ENCODE data around the gene KRTAP7-1.

Gene KRTAP7-1, protein sequence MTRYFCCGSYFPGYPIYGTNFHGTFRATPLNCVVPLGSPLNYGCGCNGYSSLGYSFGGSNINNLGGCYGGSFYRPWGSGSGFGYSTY

DNA sequence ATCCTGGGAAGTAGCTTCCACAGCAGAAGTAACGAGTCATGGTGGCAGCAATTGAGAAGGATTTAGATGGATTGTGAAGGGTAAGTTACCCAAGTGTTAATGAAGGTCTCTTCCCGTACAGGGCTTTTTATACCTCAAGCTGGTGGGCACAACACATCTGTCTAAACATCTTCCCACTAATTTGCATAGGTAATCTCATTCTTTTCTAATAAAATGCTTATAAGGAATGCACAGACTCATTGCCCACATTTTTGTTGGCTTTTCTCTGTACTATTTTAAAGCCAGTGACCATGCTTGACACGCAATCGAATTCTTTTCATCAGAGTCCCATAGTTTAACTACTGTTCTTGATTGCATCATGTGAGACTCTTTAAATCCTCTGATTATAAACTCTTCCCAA, at the start of gene KRTAP7-1:
KRTAP7-1 (minus strand) TSS at position 101 of the 400 bp plus-strand sequence; CDS start at position 40, 61 bp downstream.
- no peak for DNase-seq (ENCODE audit: low spot score)

DNA sequence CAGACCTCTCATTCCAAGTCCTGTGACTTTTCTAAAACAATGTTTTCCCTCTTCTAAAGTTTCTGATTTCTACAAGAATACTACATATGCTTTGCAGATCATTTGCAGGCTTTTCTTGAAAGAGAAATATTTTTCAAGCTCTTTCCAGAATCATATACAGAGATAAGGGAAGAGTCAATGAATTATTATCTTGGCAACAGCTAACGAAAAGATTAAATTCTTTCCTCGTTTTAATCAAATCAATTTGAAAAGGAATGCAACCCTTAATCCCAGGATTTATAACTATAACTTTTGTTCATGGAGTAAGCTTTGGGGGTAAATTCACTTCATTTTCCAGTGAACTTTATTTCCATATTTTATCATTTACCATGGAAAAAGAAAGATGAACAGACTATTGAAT, 45.0 kb upstream of the KRTAP7-1 start:
- no peak for DNase-seq (ENCODE audit: low spot score)

DNA sequence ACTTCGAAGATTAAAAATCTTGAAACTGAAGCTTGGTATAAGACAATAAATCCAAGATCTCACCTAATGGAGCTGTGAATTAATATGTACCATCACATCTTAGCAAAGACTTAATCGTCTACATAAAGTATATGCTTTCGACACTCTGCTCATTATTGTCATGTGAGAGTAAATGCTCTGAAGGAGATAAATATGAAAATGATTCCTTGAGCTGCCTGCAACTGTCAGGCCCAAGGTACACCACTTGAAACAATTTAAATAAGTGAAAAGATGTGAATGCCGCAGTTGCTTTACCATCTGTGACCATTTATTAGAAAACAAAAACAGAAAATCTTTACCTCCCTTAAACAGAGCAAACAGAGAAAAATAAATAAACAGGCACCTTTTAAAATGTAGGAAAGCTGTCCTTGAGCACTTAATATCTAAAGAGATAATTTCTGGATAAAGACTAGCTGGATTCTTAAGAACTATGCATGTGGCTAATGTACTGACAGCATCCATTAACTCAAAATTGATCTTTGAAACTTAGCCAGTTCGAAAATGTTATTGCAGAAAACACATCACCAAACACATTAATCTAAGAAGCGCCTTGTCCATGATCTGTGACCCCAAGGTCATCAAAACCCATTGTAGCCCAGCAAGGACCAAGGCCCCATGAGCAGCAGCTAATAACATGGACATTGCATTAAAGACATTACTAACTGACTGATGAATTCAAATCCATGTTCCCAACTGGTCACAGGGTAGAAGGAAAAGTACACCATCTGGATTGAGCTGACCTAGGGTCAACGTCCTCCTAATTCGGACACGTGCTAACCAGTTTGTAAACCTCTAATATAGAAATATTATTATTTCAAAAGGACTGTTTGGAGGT, 18.3 kb upstream of the KRTAP7-1 start:
- DNase-seq (ENCODE audit: low spot score) = no peak

DNA sequence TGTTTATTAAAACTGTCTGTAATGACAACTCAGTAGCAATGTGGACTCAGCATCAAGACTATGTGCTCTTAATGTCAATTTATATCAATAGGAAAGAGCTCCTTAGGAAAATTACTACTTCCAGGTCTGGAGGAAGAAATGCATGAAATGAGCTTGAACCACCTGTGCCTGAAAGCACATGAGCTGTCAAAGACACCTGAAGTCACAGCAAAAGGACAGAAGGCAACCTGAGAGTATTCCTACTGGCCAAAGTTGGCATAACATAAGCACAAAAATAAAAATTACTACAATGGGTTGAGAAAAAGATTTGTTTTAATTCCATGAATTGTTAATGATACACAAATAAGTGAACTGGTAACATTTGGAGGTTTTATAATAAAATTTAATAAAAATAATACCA, 13.4 kb upstream of the KRTAP7-1 start:
- no peak for DNase-seq (ENCODE audit: low spot score)

DNA sequence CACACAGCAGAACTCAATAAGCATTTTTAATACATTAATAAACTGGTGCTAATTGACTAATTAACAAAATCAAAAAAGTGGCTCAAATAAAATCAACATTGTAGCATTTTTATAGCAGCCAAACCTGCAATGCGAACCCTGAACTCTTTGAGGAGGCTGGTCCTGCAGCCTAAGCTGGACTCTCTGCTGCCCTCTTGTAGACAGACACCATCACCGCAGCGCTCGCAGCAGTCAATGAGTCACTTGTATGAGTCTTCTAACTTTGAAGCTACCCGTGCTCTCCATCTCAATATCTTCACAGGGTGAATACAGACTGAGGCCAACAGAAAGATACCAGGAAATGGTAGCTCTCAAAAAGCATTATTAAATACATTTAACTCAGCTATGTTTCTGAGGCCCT, 9.7 kb upstream of the KRTAP7-1 start:
- peak; percentile 29 for DNase-seq (ENCODE audit: low spot score)

DNA sequence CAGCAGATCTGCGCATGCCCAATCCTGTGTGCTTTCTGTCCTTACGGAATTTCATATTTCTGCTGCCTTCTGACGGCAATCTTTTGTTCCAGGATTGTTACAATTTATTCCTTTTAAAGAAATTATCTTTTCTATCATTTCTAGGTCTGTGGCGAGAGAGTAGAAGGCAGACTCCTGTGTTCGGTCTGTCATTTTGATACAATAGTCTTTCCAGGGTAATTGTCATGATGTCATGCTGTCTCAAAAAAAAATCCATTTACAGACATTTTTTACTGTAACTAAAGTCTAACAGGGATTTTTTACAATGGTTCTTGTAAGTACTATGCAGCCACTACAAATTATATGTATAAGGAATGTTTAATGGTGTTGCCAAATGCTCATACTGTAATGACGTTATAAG, 9.0 kb upstream of the KRTAP7-1 start:
- DNase-seq (ENCODE audit: low spot score) = no peak

DNA sequence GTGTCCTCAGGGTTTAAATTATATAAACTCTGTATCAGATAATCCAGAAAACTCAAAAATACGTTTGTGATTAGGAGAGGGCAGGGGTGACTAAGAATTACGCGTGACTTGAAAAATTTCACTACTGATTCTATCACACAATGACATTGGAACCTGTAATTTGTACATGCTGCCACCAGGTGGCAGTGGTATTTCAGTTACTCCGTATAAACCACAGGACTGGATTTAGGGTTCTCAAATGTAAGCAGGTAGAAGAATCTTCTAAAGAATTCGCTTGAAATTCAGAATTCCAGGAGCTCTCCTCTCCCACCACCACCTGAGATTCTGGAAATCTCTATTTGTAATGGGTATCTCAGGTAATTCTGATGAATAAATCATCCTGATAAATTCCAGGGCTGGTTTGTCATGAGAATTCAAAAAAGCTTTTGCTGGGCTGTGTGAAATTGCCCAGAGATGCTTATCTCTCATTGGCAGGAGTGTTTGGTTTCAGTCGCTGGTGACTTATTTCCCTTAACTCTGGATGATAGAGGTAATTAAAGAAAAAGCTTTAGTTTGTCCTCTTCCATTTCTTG, 1.7 kb upstream of the KRTAP7-1 start:
- no peak for DNase-seq (ENCODE audit: low spot score)

DNA sequence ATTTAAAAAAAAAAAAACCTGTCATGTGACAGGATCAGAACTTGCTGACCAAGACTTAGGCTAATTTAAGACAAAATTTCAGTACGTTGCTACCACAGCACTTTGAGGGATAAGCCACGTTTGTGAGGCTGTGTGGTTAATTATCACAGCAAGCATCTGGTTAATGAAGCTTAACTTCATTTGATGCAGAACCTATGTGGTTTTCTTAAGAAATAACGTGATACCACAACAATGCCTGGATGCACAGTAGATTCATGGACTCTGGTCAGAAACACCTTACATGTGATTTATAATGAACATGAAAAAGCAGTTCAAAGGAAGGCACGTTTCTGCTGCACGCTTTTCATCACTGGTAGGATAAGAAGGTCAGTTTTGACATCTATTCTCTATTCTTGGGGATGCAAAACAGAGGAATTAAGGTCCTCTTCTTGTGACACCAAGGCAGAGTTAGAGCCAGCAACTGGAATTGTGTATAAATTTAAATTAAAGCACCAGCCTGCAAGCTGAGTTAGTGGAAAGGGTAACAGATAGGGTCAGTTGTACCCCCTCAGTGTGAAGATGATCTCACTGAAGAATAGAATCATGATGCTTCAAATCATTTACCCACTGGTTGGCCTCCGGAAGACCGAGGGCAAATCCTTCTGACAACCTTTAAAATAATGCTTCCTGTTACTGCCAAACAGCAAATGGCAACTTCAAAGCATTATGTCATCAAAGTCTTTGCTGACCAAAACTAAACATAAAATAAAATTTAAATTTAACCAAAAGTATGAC, 10.5 kb downstream of the KRTAP7-1 start:
- DNase-seq (ENCODE audit: low spot score) = no peak

DNA sequence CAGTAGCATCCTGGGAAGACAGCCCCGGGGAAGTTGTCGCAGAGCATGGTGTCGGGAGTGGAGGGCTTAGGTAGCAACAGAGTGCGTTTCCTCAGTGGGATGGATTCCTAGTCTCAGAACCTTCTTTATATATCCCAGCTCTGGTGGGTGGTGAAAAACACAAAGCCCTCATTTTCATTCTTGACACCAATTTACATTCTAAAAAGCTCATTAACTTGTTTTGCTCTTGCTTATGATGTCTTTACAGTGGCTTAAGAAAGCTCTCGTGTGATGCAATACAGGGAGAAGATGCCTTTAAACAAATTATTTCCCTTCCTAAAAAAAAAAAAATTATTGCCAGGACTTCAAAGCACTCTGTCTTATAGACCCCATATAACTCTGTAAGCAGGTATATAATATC, 16.4 kb downstream of the KRTAP7-1 start, which contains the start of gene KRTAP8-1:
KRTAP8-1 (minus strand) TSS at position 101 of the 400 bp plus-strand sequence; CDS start at position 47, 54 bp downstream.
- DNase-seq (ENCODE audit: low spot score) = no peak

DNA sequence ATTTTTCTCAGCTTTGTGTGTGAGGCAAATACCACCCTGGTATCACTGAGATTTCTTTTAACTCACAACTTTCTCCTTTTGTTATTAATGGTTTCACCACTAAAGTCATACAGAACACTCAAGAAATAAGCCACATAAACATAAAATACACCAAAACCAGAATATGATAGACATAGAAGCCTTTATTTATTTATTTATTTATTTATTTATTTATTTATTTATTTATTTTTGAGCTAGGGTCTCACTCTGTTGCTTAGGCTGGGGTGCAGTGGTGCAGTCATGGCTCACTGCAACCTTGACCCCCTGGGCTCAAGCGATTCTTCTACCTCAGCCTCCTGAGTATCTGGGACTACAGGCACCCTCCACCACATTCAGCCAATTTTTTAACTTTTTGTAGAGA, 29.0 kb downstream of the KRTAP7-1 start:
- no peak for DNase-seq (ENCODE audit: low spot score)

DNA sequence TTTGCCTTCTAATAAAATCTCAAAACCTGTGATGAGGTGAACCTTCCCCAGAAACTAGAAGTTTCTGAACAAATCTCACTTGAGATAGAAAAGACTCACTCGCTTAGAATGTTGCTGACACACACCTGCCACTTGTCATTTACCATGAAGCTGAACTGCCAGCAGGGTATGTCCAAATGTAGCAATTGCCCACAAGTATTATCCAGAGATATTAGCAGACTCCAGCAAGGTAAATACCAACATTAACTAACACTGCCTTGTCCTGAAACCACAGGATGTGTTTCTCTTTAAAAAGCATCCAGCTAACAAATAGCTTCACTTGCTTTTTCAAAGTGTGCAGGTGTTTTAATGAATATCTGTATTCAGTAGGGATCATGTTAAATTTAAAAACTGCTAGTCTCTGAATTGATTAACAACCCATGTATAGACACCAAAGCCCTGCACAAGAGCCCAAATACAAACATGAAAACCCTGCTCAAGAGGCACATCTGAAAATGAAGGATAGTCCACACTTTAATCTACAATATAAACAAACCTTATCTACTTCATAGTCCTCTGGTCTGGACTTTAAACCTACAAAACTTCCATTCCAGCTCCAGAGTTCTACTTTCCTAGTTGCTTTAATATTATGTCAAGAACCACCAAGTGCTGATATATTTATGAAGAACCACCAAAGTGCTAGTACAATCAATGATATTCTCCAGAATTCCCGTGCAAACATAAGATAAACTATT, 35.8 kb downstream of the KRTAP7-1 start:
- DNase-seq (ENCODE audit: low spot score) = no peak

DNA sequence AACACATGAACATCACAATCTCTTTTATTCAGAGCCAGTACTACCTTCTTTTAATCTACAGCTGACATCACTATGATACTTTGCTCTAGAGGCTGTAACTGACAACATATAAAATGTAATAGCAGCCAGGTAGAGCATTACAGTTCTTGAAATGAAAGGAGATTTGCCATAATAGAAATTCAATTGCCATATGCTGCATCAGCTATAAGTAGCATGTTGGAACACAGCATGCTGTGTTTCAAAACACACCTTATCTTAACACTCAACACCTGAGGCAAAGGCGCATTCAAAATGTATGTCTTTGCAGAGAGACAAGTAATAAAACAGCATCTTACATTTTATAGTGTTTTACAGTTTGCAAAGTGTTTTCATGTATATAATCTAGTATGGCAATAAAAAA, 50.3 kb downstream of the KRTAP7-1 start:
- no peak for DNase-seq (ENCODE audit: low spot score)

All from LoVo (cell line).